Hepatocyte (in vitro differentiated cells): ENCODE measurements around the gene PCK1.

Experiments
- CTCF ChIP-seq: fragments of 200-600 bp; sonication (generic); IDR thresholded peaks from 2 replicates; pipeline ENCODE4 v1.5.1; 2016; ENCODE audit warnings: antibody characterized with exemption, mild to moderate bottlenecking; ENCODE audit not compliant: poor library complexity
- EZH2 ChIP-seq: fragments of 200-600 bp; sonication (generic); IDR thresholded peaks from 2 replicates; pipeline ENCODE4 v1.6.1; 2016; ENCODE audit warnings: antibody characterized with exemption, mild to moderate bottlenecking, borderline replicate concordance
- EZH2phosphoT487 ChIP-seq: fragments of 200-600 bp; sonication (generic); IDR thresholded peaks from one replicate; pipeline ENCODE4 v1.6.1; 2018; ENCODE audit warnings: antibody characterized with exemption, mild to moderate bottlenecking, low read depth, moderate library complexity; ENCODE audit not compliant: unreplicated experiment, severe bottlenecking

DNA sequence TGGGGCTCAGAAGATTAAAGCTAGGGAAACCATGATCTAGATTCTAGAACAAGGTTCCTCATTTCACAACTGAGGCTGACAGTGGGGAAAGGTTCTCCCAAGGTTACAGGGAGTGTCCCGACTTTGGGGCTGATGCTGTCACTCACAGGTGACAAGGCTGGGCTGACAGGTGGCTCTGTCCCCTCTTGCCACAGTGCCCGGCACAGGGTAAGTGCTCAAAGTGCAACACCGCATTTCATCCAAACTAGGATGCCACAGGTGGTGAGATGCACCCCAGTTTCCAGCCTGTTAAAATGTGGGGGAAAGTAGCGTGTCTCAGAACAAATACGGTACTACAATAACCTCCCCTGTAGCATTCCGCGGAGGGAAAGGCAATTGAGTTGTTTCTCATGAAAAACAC lies 51.5 kb downstream of the PCK1 start:
- no peak for TF ChIP-seq CTCF
- TF ChIP-seq EZH2: no peak
- TF ChIP-seq EZH2phosphoT487: no peak
